Choroid plexus epithelial cell (primary cell): Measurements from ENCODE around the gene FLYWCH1.

Experiments used
- DNase-seq: peaks from one replicate; pipeline ENCODE4 v3.0.0-alpha.2; 2010; ENCODE audit warnings: low read depth
- H3K4me3 ChIP-seq: 2 replicates; pipeline ENCODE4 v1.5.1; 2011; ENCODE audit warnings: low read depth, mild to moderate bottlenecking, control low read depth, low read length, moderate library complexity
- CTCF ChIP-seq: conservative IDR thresholded peaks from 2 replicates; pipeline ENCODE4 v1.5.1; 2011; ENCODE audit warnings: low read depth, mild to moderate bottlenecking, control low read depth, inconsistent platforms, low read length, moderate library complexity

FLYWCH1 gene

GRCh38 chr16:2971134-2971984 is 59.6 kb downstream of the FLYWCH1 start:
- no peak overlapping the region for H3K4me3 ChIP-seq
- no peak for TF ChIP-seq CTCF
- no peak for DNase-seq

GRCh38 chr16:2971985-2972784 is 60.5 kb downstream of the FLYWCH1 start:
- DNase-seq = no peak
- H3K4me3 ChIP-seq = no peak overlapping the region
- TF ChIP-seq CTCF = no peak

- DNase-seq = no peak
- no peak for TF ChIP-seq CTCF
- H3K4me3 ChIP-seq = no peak overlapping the region
These were observed 61.4 kb downstream of the FLYWCH1 start for GRCh38 chr16:2973093-2973492.

GRCh38 chr16:2973605-2974318 is 62.0 kb downstream of the FLYWCH1 start:
- TF ChIP-seq CTCF = no peak
- no peak overlapping the region for H3K4me3 ChIP-seq
- no peak for DNase-seq

GRCh38 chr16:2974319-2975056 is 62.8 kb downstream of the FLYWCH1 start:
- DNase-seq = no peak
- H3K4me3 ChIP-seq = no peak overlapping the region
- no peak for TF ChIP-seq CTCF

GRCh38 chr16:2975161-2975795 is 63.5 kb downstream of the FLYWCH1 start:
- H3K4me3 ChIP-seq = no peak overlapping the region
- no peak for TF ChIP-seq CTCF
- DNase-seq = no peak
